ENCODE measurements around the gene DOCK2. TPM values are rescaled to one million over a fixed set of nuclear protein-coding genes. Genes with fewer than 3 reads are reported as not detected.

DOCK2 gene
- polyA plus RNA-seq, 1 experiment = 2.0 TPM

GRCh38 chr5:169809281-169809680 lies 172.2 kb downstream of the DOCK2 start:
- POLR2A ChIA-PET = no interaction called here
- Histone ChIP-seq H3K4me3 (ENCODE audit: low read depth, low read length) (no peak overlapping the region), H3K36me3 (ENCODE audit: control insufficient read depth, insufficient read depth, low read length) (no peaks in the 10 kb centered on the region), H3K27me3 (ENCODE audit: control insufficient read depth, insufficient read depth, low read length) (no peaks in the 10 kb centered on the region)
- CTCF ChIA-PET = no interaction called here
- no peak for DNase-seq (ENCODE audit: low read depth)
- no peak for TF ChIP-seq CTCF (IDR thresholded peaks at IDR 0.05; ENCODE audit: insufficient read depth, low read depth, low read length)

- no peak for TF ChIP-seq CTCF (IDR thresholded peaks at IDR 0.05; ENCODE audit: insufficient read depth, low read depth, low read length)
- POLR2A ChIA-PET = no interaction called here
- Histone ChIP-seq H3K4me3 (ENCODE audit: low read depth, low read length) (no peak overlapping the region), H3K27me3 (ENCODE audit: control insufficient read depth, insufficient read depth, low read length) (no peaks in the 10 kb centered on the region), H3K36me3 (ENCODE audit: control insufficient read depth, insufficient read depth, low read length) (no peaks in the 10 kb centered on the region)
- CTCF ChIA-PET = interaction anchor here (0.8 kb wide), 1 partner anchor 170 kb away, joined by 3 read pairs; the partner anchor contains the start of gene INSYN2B
- DNase-seq (ENCODE audit: low read depth) = no peak
These were observed 173.4 kb downstream of the DOCK2 start for GRCh38 chr5:169810524-169810923.

DNA sequence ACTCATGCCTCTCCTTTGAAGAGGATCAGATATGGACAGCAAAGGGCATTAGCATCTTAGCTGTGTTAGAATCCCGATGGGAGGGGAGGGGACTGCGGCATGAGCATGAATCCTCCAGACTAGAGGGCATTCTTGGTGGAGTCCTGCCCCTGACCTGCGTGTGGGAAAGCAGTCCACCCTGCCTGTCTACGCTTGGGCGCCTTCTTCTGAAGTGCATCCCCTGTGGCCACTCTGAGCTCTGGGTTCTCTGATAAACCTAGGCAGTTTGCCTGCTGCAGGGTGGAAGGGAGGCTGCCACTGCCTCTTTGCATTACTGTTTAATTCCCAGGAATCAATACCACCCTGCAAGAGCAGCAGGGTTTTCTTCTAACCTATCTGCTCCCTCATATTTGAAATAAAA lies 173.9 kb downstream of the DOCK2 start:
- no peak for DNase-seq (ENCODE audit: low read depth)
- no peak overlapping the region for H3K4me3 ChIP-seq (ENCODE audit: low read depth, low read length)
- H3K36me3 ChIP-seq (ENCODE audit: control insufficient read depth, insufficient read depth, low read length) = no peaks in the 10 kb centered on the region
- no peaks in the 10 kb centered on the region for H3K27me3 ChIP-seq (ENCODE audit: control insufficient read depth, insufficient read depth, low read length)
- TF ChIP-seq CTCF (IDR thresholded peaks at IDR 0.05; ENCODE audit: insufficient read depth, low read depth, low read length) = no peak
- CTCF ChIA-PET = interaction anchor here (1.0 to 1.4 kb wide), 2 partner anchors 16 to 170 kb away, joined by 3 to 4 read pairs; partner anchors contain the start of gene INSYN2B
- POLR2A ChIA-PET = no interaction called here

GRCh38 chr5:169811680-169812079 lies 174.6 kb downstream of the DOCK2 start:
- no peaks in the 10 kb centered on the region for H3K27me3 ChIP-seq (ENCODE audit: control insufficient read depth, insufficient read depth, low read length)
- no peak overlapping the region for H3K4me3 ChIP-seq (ENCODE audit: low read depth, low read length)
- no peaks in the 10 kb centered on the region for H3K36me3 ChIP-seq (ENCODE audit: control insufficient read depth, insufficient read depth, low read length)
- ChIA-PET CTCF (interaction anchor here (1.0 to 1.4 kb wide), 2 partner anchors 16 to 169 kb away, joined by 3 to 4 read pairs; partner anchors contain the start of gene INSYN2B), POLR2A (no interaction called here)
- no peak for DNase-seq (ENCODE audit: low read depth)
- no peak for TF ChIP-seq CTCF (IDR thresholded peaks at IDR 0.05; ENCODE audit: insufficient read depth, low read depth, low read length)

GRCh38 chr5:169812786-169813185 lies 175.7 kb downstream of the DOCK2 start:
- H3K36me3 ChIP-seq (ENCODE audit: control insufficient read depth, insufficient read depth, low read length) = no peaks in the 10 kb centered on the region
- H3K27me3 ChIP-seq (ENCODE audit: control insufficient read depth, insufficient read depth, low read length) = no peaks in the 10 kb centered on the region
- H3K4me3 ChIP-seq (ENCODE audit: low read depth, low read length) = no peak overlapping the region
- ChIA-PET CTCF (no interaction called here), POLR2A (interaction anchor here (0.5 kb wide), 1 partner anchor 220 kb away, joined by 5 read pairs; no protein-coding TSS in a partner anchor)
- DNase-seq (ENCODE audit: low read depth) = no peak
- no peak for TF ChIP-seq CTCF (IDR thresholded peaks at IDR 0.05; ENCODE audit: insufficient read depth, low read depth, low read length)
